ENCODE measurements around the gene HDAC4.

HDAC4 gene

DNA sequence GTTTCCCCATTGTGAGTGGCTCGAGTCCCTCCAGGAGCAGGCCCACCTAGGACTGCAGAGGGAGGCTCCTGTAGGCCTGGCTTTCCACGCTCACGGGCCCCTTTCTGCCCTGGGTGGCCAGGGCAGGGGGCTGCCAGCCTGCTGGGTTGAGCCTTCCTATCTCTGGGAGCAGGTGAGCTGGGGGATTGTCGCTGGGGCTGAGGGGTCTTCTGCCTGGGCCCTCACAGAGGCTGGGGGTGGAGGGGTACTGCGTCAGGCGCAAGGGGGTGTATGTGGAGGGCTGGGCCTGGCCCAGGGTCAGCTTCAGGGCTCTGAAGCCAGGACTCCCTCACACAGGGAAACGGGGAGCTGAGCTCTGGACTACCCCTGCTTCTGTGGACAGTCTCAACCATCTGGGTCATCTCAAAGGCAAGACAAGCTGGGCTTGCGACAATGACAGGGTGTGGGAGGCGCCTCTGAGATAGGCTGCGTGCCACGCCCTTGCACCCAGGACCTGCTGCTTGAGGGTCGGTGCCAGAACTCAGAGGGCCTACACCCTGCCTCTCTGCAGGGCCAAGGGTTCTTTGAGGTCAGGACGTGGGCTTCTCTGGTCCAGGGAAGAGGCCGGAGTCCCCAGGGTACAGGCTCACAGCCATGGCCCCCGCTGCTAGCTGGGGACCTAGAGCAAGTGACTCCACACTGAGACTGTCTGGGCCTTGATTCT, 346.9 kb downstream of the HDAC4 start:
- no peak for DNase-seq
- H3K27me3 ChIP-seq (replicated peaks) = no peaks in the 10 kb centered on the region
- H3K36me3 ChIP-seq (replicated peaks) = no peaks in the 10 kb centered on the region
- TF ChIP-seq, protein P1, sequence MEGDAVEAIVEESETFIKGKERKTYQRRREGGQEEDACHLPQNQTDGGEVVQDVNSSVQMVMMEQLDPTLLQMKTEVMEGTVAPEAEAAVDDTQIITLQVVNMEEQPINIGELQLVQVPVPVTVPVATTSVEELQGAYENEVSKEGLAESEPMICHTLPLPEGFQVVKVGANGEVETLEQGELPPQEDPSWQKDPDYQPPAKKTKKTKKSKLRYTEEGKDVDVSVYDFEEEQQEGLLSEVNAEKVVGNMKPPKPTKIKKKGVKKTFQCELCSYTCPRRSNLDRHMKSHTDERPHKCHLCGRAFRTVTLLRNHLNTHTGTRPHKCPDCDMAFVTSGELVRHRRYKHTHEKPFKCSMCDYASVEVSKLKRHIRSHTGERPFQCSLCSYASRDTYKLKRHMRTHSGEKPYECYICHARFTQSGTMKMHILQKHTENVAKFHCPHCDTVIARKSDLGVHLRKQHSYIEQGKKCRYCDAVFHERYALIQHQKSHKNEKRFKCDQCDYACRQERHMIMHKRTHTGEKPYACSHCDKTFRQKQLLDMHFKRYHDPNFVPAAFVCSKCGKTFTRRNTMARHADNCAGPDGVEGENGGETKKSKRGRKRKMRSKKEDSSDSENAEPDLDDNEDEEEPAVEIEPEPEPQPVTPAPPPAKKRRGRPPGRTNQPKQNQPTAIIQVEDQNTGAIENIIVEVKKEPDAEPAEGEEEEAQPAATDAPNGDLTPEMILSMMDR (IDR thresholded peaks at IDR 0.05; ENCODE audit: low read depth, low read length, missing control alignments) = no peak
- no peak overlapping the region for H3K27ac ChIP-seq
- in situ Hi-C loops (cut with HindIII; ENCODE audit: low pct_ligation_motif_present, low sequenced_read_pairs) = no loop called here
- H3K4me3 ChIP-seq (ENCODE audit: low read depth, low read length) = no peak overlapping the region

DNA sequence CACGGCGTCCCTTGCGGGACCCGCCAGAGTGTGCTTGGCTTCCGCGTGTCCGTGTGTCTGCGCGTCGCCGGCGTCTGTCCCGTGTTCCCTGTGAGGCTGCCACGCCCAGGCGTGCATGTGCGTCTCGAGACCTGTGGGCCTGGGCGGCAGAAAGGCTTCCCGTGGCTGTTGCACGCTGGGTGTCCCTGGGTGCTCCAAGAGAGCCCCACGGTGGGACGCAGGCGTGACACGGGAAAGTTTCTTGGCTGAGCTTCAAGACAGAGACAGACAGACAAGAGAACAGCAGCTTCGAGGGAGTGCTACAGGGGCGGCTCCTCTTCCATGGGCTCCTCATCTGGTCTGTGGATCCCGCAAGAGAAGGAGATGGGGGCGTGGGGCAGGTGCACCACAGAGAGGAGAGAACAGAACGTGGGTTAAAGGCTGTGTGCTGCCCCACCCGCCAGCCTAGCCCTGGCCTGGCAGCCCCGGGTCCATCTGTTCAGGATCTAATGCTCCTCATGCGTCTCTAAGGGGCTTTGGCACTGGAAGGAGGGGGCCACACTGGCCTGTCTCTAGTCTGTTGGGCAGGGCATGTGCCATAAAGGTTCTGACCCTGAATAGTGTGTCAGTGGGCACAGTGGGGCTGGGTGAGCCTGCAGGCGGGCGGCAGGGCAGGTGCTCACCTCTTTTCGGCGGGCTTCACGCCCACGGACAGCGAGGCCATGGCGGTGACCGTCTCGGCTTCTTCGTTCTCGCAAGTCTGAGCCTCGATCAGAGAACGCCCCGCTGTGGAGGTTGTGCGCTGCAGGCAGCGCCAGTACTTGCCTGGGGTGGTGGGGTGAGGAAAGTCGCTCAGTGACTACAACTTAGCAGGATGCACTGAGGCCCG, 347.8 kb downstream of the HDAC4 start:
- Histone ChIP-seq H3K4me3 (ENCODE audit: low read depth, low read length) (no peak overlapping the region), H3K36me3 (replicated peaks) (no peaks in the 10 kb centered on the region)

DNA sequence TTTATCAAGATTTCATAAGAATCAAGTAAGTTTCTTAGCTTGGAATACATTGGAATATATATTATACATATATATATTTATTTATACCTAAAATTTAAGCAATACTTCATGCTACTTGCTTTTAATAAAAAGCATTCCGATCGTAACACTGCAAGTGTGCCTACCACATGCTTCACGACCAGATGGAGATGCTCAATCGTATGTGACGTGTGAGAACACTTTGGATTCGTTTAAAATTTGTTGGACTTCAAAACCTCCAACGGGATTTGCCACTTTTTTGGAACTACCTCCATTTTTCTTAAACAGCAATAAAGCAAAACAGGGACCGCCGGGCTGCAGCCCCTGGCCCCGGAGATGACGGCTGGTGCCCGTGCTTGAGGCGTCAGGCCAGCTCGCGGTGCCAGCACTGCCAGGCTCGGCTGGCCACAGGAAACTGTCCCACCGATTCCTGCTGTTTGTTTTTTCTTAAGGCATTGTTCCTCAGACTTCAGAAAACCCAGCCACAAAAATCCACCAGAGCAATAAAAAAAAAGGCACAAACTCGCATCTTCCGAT, 348.9 kb downstream of the HDAC4 start:
- no peak for DNase-seq
- no peak overlapping the region for H3K4me3 ChIP-seq (ENCODE audit: low read depth, low read length)
- TF ChIP-seq, protein P1 (IDR thresholded peaks at IDR 0.05; ENCODE audit: low read depth, low read length, missing control alignments) = no peak
- in situ Hi-C loops (cut with HindIII; ENCODE audit: low pct_ligation_motif_present, low sequenced_read_pairs) = no loop called here
- H3K27me3 ChIP-seq (replicated peaks) = no peaks in the 10 kb centered on the region
- H3K27ac ChIP-seq = no peak overlapping the region
- H3K36me3 ChIP-seq (replicated peaks) = no peaks in the 10 kb centered on the region

More for the DNA sequence above, 347.8 kb downstream of the HDAC4 start:
- Histone ChIP-seq H3K27ac (no peak overlapping the region), H3K27me3 (replicated peaks) (no peaks in the 10 kb centered on the region)
- in situ Hi-C loops (cut with HindIII; ENCODE audit: low pct_ligation_motif_present, low sequenced_read_pairs) = no loop called here
- TF ChIP-seq, protein P1 (IDR thresholded peaks at IDR 0.05; ENCODE audit: low read depth, low read length, missing control alignments) = no peak
- DNase-seq = no peak

DNA sequence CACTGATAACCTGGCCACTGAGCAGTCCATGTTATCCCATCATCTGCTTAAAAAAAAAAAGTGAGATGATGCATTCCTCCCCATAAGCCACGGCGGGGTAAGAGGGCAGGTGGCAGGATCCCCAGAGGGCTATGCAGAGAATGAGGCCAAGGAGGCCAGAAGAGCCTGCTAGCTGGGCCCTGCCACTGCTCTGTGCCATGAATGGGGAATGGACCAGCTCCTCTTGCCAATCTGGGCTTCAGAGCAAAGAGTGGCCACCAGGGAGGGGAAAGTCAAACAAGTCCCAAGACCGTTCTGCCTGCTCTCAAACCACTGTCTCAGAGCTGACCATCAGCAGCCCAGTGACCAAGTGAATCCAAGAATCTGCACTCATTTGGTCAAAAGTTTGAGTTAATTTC, 350.6 kb downstream of the HDAC4 start:
- TF ChIP-seq, protein P1 (IDR thresholded peaks at IDR 0.05; ENCODE audit: low read depth, low read length, missing control alignments) = no peak
- H3K4me3 ChIP-seq (ENCODE audit: low read depth, low read length) = no peak overlapping the region
- in situ Hi-C loops (cut with HindIII; ENCODE audit: low pct_ligation_motif_present, low sequenced_read_pairs) = no loop called here
- H3K27ac ChIP-seq = no peak overlapping the region
- no peak for DNase-seq
- no peaks in the 10 kb centered on the region for H3K27me3 ChIP-seq (replicated peaks)
- no peaks in the 10 kb centered on the region for H3K36me3 ChIP-seq (replicated peaks)

DNA sequence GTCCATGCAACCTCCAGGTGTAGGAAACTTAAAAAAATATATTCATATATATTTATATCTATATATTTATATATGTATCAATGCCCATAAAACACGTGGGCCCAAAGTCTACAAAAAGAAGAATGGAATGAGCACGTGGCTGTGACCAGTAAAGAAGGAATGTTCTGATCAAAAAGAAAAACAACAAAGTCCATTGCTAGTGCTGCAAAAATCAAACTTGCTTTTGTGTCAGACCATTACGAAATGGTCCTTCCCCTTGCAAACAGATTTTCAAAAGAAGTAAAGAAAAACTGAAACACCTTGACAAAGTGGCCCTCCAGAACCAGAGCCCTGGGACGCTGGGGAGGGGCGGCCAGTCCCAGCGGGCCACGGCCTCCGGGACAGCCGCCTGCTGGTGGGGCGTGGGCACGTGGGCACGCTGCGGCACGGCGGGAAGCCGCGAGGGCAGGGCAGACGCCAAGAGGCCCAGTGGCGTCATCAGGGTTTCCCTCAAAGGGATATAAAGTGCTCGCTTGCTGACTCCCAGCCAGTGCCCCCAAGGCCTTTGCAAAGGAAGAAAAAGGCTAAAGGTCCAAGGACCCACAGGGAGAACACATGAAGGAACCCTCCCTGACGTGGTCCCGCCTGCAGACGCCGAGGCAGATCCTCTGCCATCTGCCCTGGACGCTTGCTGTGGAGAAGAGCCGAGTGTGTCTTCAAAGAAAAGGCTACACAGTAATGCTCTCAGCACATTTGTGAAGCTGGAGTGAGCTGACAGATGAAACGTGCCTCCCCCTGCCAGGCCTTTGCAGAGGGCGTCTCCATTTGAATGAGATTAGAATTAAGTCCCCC, 351.2 kb downstream of the HDAC4 start:
- peak; percentile 39 for DNase-seq
- in situ Hi-C loops (cut with HindIII; ENCODE audit: low pct_ligation_motif_present, low sequenced_read_pairs) = no loop called here
- Histone ChIP-seq H3K4me3 (ENCODE audit: low read depth, low read length) (no peak overlapping the region), H3K27me3 (replicated peaks) (no peaks in the 10 kb centered on the region), H3K27ac (no peak overlapping the region), H3K36me3 (replicated peaks) (no peaks in the 10 kb centered on the region)
- TF ChIP-seq, protein P1 (IDR thresholded peaks at IDR 0.05; ENCODE audit: low read depth, low read length, missing control alignments) = no peak
